HepG2 (cell line): ENCODE data around the gene NNAT. TPM values are rescaled to one million over a fixed set of nuclear protein-coding genes. Genes with fewer than 3 reads are reported as not detected.

Source experiments
- ATAC-seq: fragments of 200-7000 bp; cut with Tn5 transposase; 3 replicates; pipeline ENCODE4 v1.9.1; 2020; ENCODE audit warnings: mild to moderate bottlenecking, moderate library complexity
- BruUV-seq: library from RNA; stranded (reverse); fragments of 400-500 nt; replicated peaks from 2 replicates; lab custom pipeline; 2021; lab: Mats Ljungman, UMichigan
- CTCF ChIA-PET: fragments of 300-600 bp; formaldehyde crosslinking; extraction: SDS; loops from one replicate; lab custom pipeline; 2021; ENCODE audit warnings: low total read pairs, inconsistent platforms, low intra/inter-chr PET ratio; lab: Yijun Ruan, JAX
- POLR2A ChIA-PET: fragments of 350-600 bp; sonication (Branson Sonifier 250); formaldehyde crosslinking; loops from one replicate; lab custom pipeline; 2020; ENCODE audit warnings: antibody characterized with exemption, inconsistent platforms; lab: Yijun Ruan, JAX
- DNase-seq: peaks from one replicate; pipeline ENCODE4 v3.0.0-alpha.2; 2015; ENCODE audit warnings: low spot score
- FAIRE-seq: peaks from 3 replicates; lab custom pipeline; 2011; peaks lifted over from hg19 to GRCh38; lab: Jason Lieb, UNC
- H2AFZ ChIP-seq: one replicate; pipeline ENCODE4 v1.6.1; 2011; ENCODE audit warnings: low read length, inconsistent platforms
- H3K27ac ChIP-seq: fragments of 300-600 bp; 3 replicates; pipeline ENCODE4 v1.8.0; 2011; ENCODE audit warnings: mixed run types, mild to moderate bottlenecking, mixed read lengths, low read length, inconsistent platforms; ENCODE audit not compliant: insufficient read depth; ENCODE audit errors: extremely low read length
- H3K27me3 ChIP-seq, 2 experiments: fragments of 200-600 bp in 1 of 2; 2 replicates in 1 of 2; 3 replicates in 1 of 2; pipeline versions ENCODE4 v1.6.0 to v1.8.0; 2011; ENCODE audit warnings: low read length in 2 of 2, mild to moderate bottlenecking in 2 of 2, moderate library complexity in 2 of 2, inconsistent platforms in 1 of 2; ENCODE audit not compliant: insufficient read depth in 2 of 2, control insufficient read depth in 1 of 2
- H3K36me3 ChIP-seq, 2 experiments: fragments of 200-600 bp in 1 of 2; replicated peaks in 1 of 2; 2 replicates in 1 of 2; 3 replicates in 1 of 2; pipeline versions ENCODE4 v1.5.1 to v1.8.0; 2011; ENCODE audit warnings: low read length in 2 of 2, inconsistent platforms in 1 of 2; ENCODE audit not compliant: insufficient read depth in 2 of 2, control insufficient read depth in 1 of 2
- H3K4me1 ChIP-seq: 2 replicates; pipeline ENCODE4 v1.5.1; 2012; ENCODE audit warnings: low read length, inconsistent platforms; ENCODE audit not compliant: insufficient read depth
- H3K4me2 ChIP-seq: 2 replicates; pipeline ENCODE4 v1.6.0; 2011; ENCODE audit warnings: low read depth, low read length, inconsistent platforms
- H3K4me3 ChIP-seq, 3 experiments: fragments of 200-600 bp in 1 of 3; sonication (generic), shearing (Covaris generic) in 1 of 3; replicated peaks in 1 of 3; 2 replicates each; pipeline ENCODE4 v1.5.1; 2011 to 2016; ENCODE audit warnings: low read length in 3 of 3, inconsistent platforms in 2 of 3, low read depth in 2 of 3, mild to moderate bottlenecking in 2 of 3, control low read depth in 1 of 3, mixed read lengths in 1 of 3; ENCODE audit not compliant: insufficient read depth in 1 of 3
- H3K79me2 ChIP-seq: one replicate; pipeline ENCODE4 v1.6.1; 2011; ENCODE audit warnings: low read length, inconsistent platforms; ENCODE audit not compliant: insufficient read depth
- H3K9ac ChIP-seq: 2 replicates; pipeline ENCODE4 v1.6.0; 2011; ENCODE audit warnings: mild to moderate bottlenecking, low read depth, low read length, inconsistent platforms; ENCODE audit not compliant: insufficient read depth
- H3K9me3 ChIP-seq: 2 replicates; pipeline ENCODE4 v1.5.1; 2012; ENCODE audit warnings: mild to moderate bottlenecking, low read length
- H4K20me1 ChIP-seq: 2 replicates; pipeline ENCODE4 v1.6.0; 2011; ENCODE audit warnings: inconsistent platforms, mild to moderate bottlenecking, low read length, moderate library complexity; ENCODE audit not compliant: insufficient read depth
- FOXK1 ChIP-seq: sonication (generic); formaldehyde crosslinking; IDR thresholded peaks from 2 replicates; pipeline ENCODE4 v1.4.0; 2020; ENCODE audit warnings: low read depth, missing genetic modification reagents, borderline replicate concordance
- HCFC1 ChIP-seq: fragments of 150-350 bp; IDR thresholded peaks from 2 replicates; pipeline ENCODE4 v1.6.1; 2014; ENCODE audit warnings: low read depth, low read length
- WGBS: methylation state at CpG from one replicate; pipeline ENCODE4 v1.1.6; 2017; ENCODE audit warnings: low lambda C conversion rate; 5-methylcytosine and 5-hydroxymethylcytosine counted together
- in situ Hi-C: cut with HindIII; loops from 2 replicates; pipeline ENCODE4 v1.10.0; 2017; ENCODE audit warnings: low pct_unique_long_range_greater_than_20kb; ENCODE audit not compliant: extremely low pct_ligation_motif_present
- intact Hi-C: fragments of 100-400 bp; cut with micrococcal nuclease; formaldehyde crosslinking; loops from one replicate; pipeline ENCODE4 v1.10.0; 2022; ENCODE audit not compliant: unreplicated experiment
- polyA plus RNA-seq, 8 experiments: library from polyadenylated mRNA; depleted of rRNA in 3 of 8; stranded (reverse) in 7 of 8; unstranded in 1 of 8; fragments of >200 nt; fragmentation: Illumina TruSeq in 4 of 8; extraction: Trizol in 4 of 8; gene quantifications; 2 replicates each; pipeline versions ENCODE4 v1.2.1 to v1.2.3, GENCODE V29; 2011 to 2016; ENCODE audit warnings: low read depth in 4 of 8, missing spikeins in 1 of 8, mixed read lengths in 1 of 8; ENCODE audit not compliant: insufficient read depth in 1 of 8
- total RNA-seq, 5 experiments: library from RNA; depleted of rRNA; stranded (reverse); fragments of >200 nt; fragmentation: Illumina TruSeq; extraction: Trizol; gene quantifications; 2 replicates each; pipeline ENCODE4 v1.2.3, GENCODE V29; 2016; ENCODE audit warnings: low read depth in 1 of 5
- TF ChIP-seq, protein P1 (sequence below): IDR thresholded peaks from 2 replicates; pipeline ENCODE4 v1.6.1; 2012; ENCODE audit warnings: low read length, improper control_type of control experiment
- TF ChIP-seq, protein P2 (sequence below): sonication (generic); formaldehyde crosslinking; IDR thresholded peaks from 2 replicates; pipeline ENCODE4 v1.5.0; 2020; ENCODE audit warnings: mild to moderate bottlenecking, missing genetic modification reagents
- TF ChIP-seq, protein P3 (sequence below): sonication (generic); formaldehyde crosslinking; IDR thresholded peaks from 2 replicates; pipeline ENCODE4 v1.5.1; 2020; ENCODE audit warnings: mild to moderate bottlenecking, moderate library complexity, missing genetic modification reagents

The NNAT gene
- total and polyA plus RNA-seq, 2 of the 13 experiments (the other 11 are each of a cell fraction or from before 2014, with no cell fraction given): not detected

DNA sequence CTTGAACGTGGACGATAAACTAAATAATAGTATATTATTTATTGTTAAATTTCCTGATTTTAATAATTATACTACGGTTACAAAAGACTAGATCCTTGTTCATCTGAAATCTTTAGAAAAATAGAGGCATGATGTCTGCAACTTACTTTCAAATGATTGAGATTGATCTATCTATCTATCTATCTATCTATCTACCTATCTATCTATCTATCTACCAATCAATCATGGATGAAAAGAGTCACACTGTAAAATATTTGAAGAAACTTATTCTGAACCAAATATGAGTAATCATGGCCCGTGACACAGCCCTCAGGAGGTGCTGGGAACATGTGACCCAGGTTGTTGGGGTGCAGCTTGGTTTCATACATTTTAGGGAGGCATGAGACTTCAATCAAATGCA is 18.4 kb downstream of the NNAT start:
- Histone ChIP-seq H2AFZ (no peak overlapping the region), H3K4me1 (peaks cover 71% of the 10 kb centered on the region), H3K4me2 (no peak overlapping the region), H3K27ac (no peak overlapping the region), H3K36me3 (no peaks in the 10 kb centered on the region), H3K27me3 (no peaks in the 10 kb centered on the region; a peak in 1 of 5 replicates), H3K9ac (no peak overlapping the region), H4K20me1 (no peaks in the 10 kb centered on the region), H3K79me2 (no peaks in the 10 kb centered on the region), H3K9me3 (no peaks in the 10 kb centered on the region), H3K4me3 (no peak overlapping the region)
- WGBS: 57% methylated on average over 4 of the region's 4 CpGs
- ATAC-seq (no peak), DNase-seq (no peak), FAIRE-seq (no peak)
- in situ Hi-C loops (no loop called here), intact Hi-C loops (no loop called here)
- ChIA-PET CTCF (no interaction called here), POLR2A (no interaction called here)
- no TSS peak for BruUV-seq
- TF ChIP-seq, protein P1, sequence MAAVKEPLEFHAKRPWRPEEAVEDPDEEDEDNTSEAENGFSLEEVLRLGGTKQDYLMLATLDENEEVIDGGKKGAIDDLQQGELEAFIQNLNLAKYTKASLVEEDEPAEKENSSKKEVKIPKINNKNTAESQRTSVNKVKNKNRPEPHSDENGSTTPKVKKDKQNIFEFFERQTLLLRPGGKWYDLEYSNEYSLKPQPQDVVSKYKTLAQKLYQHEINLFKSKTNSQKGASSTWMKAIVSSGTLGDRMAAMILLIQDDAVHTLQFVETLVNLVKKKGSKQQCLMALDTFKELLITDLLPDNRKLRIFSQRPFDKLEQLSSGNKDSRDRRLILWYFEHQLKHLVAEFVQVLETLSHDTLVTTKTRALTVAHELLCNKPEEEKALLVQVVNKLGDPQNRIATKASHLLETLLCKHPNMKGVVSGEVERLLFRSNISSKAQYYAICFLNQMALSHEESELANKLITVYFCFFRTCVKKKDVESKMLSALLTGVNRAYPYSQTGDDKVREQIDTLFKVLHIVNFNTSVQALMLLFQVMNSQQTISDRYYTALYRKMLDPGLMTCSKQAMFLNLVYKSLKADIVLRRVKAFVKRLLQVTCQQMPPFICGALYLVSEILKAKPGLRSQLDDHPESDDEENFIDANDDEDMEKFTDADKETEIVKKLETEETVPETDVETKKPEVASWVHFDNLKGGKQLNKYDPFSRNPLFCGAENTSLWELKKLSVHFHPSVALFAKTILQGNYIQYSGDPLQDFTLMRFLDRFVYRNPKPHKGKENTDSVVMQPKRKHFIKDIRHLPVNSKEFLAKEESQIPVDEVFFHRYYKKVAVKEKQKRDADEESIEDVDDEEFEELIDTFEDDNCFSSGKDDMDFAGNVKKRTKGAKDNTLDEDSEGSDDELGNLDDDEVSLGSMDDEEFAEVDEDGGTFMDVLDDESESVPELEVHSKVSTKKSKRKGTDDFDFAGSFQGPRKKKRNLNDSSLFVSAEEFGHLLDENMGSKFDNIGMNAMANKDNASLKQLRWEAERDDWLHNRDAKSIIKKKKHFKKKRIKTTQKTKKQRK: no peak
- TF ChIP-seq, protein P2, sequence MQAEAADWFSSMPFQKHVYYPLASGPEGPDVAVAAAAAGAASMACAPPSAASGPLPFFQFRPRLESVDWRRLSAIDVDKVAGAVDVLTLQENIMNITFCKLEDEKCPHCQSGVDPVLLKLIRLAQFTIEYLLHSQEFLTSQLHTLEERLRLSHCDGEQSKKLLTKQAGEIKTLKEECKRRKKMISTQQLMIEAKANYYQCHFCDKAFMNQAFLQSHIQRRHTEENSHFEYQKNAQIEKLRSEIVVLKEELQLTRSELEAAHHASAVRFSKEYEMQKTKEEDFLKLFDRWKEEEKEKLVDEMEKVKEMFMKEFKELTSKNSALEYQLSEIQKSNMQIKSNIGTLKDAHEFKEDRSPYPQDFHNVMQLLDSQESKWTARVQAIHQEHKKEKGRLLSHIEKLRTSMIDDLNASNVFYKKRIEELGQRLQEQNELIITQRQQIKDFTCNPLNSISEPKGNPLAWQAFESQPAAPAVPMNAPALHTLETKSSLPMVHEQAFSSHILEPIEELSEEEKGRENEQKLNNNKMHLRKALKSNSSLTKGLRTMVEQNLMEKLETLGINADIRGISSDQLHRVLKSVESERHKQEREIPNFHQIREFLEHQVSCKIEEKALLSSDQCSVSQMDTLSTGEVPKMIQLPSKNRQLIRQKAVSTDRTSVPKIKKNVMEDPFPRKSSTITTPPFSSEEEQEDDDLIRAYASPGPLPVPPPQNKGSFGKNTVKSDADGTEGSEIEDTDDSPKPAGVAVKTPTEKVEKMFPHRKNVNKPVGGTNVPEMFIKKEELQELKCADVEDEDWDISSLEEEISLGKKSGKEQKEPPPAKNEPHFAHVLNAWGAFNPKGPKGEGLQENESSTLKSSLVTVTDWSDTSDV (CRISPR knock-in tag): no peak
- TF ChIP-seq, protein P3, sequence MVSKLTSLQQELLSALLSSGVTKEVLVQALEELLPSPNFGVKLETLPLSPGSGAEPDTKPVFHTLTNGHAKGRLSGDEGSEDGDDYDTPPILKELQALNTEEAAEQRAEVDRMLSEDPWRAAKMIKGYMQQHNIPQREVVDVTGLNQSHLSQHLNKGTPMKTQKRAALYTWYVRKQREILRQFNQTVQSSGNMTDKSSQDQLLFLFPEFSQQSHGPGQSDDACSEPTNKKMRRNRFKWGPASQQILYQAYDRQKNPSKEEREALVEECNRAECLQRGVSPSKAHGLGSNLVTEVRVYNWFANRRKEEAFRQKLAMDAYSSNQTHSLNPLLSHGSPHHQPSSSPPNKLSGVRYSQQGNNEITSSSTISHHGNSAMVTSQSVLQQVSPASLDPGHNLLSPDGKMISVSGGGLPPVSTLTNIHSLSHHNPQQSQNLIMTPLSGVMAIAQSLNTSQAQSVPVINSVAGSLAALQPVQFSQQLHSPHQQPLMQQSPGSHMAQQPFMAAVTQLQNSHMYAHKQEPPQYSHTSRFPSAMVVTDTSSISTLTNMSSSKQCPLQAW (CRISPR knock-in tag): no peak
- TF ChIP-seq FOXK1: no peak
- no peak for TF ChIP-seq HCFC1
